Measurements from ENCODE around the gene GATB.
A peak's percentile ranks its signal among the peaks of the same experiment; 100 is the strongest.

The GATB gene

DNA sequence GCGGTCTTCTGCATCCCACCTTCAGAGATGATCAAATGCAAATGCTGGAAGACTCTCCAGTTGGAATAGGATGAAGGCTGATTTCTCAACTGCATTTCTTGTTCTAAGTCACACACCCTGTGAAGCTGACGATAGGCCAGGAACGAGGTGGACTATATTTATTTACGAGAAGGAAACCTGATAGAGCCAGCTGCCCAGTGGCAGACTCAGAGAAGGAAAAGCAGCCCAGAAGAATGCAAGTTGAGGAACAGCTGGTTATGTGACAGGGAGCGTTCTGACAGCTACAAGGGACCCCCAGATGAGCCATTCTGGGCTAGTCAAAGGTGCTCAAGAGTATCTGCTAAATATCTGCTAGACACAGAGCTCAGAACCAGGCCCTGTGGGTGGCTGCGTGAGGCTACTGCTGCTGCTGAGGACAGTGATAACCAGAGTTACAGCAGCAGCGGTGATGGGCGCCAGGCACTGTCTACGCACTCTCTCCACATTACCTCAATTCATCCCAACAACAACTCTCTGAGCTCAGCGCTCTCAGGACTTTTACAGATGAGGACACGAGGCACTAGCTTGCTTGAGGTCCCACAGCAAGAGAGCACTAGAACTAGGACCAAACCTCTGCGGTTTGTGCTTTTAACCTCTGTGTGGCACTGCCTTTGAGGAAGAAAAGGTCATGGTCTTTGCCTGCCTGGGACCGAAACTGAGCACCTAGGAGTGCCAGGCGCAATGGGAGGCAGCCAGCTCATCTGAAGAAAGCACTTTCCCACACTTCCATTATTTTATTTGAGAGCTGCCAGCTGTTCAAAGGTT, 69.0 kb downstream of the GATB start:
- no peaks in the 10 kb centered on the region for H3K27me3 ChIP-seq (ENCODE audit: low read depth)
- DNase-seq (ENCODE audit: low spot score in 2 of 2): no peak
- H3K36me3 ChIP-seq (replicated peaks): no peaks in the 10 kb centered on the region
- H3K4me1 ChIP-seq: peaks cover 22% of the 10 kb centered on the region
- no peaks in the 10 kb centered on the region for H3K9me3 ChIP-seq
- in situ Hi-C loops (cut with MboI; ENCODE audit: low sequenced_read_pairs): no loop called here
- no peak overlapping the region for H3K4me3 ChIP-seq

DNA sequence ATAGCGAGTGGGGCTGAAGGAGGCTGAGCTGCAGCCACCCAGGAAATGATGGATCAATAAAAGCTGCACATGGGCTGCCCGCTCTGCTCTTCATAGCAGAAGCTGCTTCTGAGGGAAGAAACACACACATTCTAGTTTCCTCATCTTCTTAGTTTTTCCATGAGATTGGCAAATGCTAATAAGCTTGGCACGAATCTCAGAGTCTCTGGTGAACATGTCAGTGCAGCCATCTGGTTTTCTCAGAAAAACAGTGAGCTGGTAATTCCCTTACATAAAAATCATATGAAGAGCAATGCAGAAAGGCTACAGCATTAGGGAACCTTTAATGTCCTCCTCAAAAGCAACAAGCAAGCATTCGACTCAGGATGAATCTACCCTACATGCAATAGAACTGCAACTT, 69.9 kb downstream of the GATB start:
- DNase-seq (ENCODE audit: low spot score in 2 of 2): no peak
- Histone ChIP-seq H3K4me3 (no peak overlapping the region), H3K4me1 (peaks cover 22% of the 10 kb centered on the region), H3K36me3 (replicated peaks) (no peaks in the 10 kb centered on the region), H3K27me3 (ENCODE audit: low read depth) (no peaks in the 10 kb centered on the region), H3K9me3 (no peaks in the 10 kb centered on the region)
- in situ Hi-C loops (cut with MboI; ENCODE audit: low sequenced_read_pairs): no loop called here

DNA sequence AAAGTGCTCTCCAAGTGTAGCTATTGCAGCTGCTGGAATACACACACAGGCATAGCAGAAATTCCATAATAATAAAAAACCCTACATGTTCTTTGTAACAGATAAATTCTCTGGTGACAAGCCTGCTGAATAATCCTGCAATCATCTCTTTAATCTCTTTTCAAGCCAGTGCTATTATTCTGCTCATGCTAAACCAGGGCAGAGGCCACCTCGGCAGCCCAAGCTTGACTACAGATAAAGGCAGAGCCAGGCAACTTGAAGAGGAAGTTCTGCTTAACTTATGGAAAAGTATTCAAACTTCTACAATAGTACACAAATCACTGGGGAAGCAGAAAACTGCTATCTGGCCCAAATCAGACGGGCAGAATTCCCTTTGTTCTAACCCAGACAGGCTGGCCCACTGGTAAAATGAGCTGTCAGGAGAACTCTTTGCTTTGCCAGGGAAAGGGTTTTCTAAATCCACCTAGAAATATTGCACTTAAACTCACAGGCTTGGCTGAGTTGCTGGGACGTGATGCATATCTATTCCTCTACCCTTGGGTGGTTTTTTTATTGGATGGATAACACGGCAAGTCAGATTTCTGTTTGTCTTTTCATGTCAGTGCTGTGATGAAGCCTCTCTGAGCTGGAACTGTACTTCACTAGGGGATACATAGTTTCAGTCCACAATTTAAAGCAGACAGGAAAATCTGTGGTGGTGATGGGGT, 70.5 kb downstream of the GATB start:
- DNase-seq (ENCODE audit: low spot score in 2 of 2): peak; percentile 82 to 96
- in situ Hi-C loops (cut with MboI; ENCODE audit: low sequenced_read_pairs): no loop called here

DNA sequence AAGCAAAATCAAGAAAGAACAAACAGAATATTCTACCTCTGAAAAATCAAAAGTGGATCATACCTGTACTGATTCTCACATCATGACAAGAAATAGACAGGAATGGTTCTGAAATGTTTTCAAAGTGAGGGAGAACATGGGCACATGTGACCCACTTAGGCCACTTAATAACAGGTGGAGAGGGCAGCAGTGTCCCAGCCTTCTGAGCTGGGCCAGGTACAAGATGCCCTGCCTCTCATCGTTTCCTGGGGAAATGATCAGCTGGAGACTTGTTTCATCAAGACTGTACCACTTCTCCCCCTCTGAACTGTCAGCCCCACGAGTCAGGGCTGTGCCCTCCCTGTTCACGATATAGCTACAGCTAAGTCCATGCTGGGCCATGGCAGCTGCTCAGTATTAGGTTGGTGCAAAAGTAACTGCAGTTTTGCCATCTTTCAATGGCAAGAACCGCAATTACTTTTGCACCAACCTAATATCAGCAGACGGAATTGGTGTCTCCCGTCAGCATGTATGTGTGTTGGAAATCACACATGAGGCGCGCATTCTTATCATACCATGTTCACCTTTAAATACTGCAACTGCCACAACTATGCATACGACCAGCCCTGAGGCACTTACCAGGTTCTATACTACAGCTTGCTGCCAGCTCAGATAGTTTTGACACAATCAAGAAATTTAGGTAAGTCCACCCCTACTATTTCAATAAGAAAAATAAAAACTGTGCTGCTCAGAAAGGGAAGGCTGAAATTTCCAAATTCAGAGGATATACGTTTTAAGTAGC, 71.4 kb downstream of the GATB start:
- Histone ChIP-seq H3K4me1 (peaks cover 22% of the 10 kb centered on the region), H3K36me3 (replicated peaks) (no peaks in the 10 kb centered on the region), H3K4me3 (no peak overlapping the region), H3K9me3 (no peaks in the 10 kb centered on the region), H3K27me3 (ENCODE audit: low read depth) (no peaks in the 10 kb centered on the region)
- in situ Hi-C loops (cut with MboI; ENCODE audit: low sequenced_read_pairs): no loop called here
- DNase-seq (ENCODE audit: low spot score in 2 of 2): peak; percentile 14 to 48

More for the DNA sequence above, 70.5 kb downstream of the GATB start:
- no peaks in the 10 kb centered on the region for H3K9me3 ChIP-seq
- H3K4me3 ChIP-seq: no peak overlapping the region
- H3K4me1 ChIP-seq: peaks cover 22% of the 10 kb centered on the region
- no peaks in the 10 kb centered on the region for H3K27me3 ChIP-seq (ENCODE audit: low read depth)
- no peaks in the 10 kb centered on the region for H3K36me3 ChIP-seq (replicated peaks)

DNA sequence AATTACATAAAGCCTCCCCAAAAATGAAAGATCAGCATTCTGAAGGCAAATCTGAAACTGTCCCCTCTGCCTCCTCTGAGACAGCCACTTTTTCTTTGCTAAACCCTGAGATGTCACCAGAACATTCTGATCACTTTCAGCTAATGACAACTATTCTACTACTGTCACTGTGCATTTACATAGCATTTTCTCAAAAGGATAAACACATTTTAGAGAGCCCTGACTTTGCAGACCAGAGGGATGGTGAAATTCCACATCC, 72.1 kb downstream of the GATB start:
- no peak overlapping the region for H3K4me3 ChIP-seq
- in situ Hi-C loops (cut with MboI; ENCODE audit: low sequenced_read_pairs): no loop called here
- H3K27me3 ChIP-seq (ENCODE audit: low read depth): no peaks in the 10 kb centered on the region
- no peaks in the 10 kb centered on the region for H3K36me3 ChIP-seq (replicated peaks)
- peaks cover 22% of the 10 kb centered on the region for H3K4me1 ChIP-seq
- no peak for DNase-seq (ENCODE audit: low spot score in 2 of 2)
- H3K9me3 ChIP-seq: no peaks in the 10 kb centered on the region

DNA sequence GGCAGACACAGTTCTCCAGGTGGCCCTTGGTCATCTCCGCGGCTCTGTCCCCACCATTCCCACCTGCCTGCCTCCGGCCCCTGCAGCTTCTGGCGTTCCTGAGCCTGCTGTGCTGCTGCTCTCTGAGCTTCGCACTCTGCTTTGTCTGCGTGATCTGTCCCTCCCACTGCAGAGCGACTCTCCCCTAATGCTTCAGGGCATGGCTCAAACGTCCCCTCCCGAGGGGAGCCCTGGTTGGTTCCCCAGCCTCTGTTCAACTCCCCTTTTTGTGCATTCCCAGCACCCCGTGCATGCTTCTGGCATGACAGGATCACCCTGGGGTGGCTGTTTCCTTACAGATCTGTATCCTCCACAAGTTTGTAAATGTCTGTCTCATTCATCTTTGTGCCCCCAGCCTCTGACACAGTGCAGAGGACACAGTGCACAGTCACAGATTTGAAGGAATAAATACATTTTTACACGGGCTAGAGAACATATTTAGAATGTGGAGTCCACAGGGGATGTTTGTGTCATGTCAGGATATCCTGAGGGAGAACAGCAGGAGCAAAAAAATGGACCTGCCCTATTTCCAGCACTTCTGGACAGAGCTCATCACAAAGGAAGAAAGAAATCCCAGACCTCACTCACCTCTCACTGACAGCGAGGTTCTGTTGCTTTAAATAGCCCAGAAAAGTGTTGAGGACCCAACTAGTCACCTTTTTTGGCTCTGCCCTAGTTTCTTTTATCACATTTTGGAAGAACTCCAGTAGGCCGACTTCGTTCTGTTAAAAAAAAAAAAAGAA, 72.6 kb downstream of the GATB start:
- H3K9me3 ChIP-seq: no peaks in the 10 kb centered on the region
- in situ Hi-C loops (cut with MboI; ENCODE audit: low sequenced_read_pairs): no loop called here
- no peaks in the 10 kb centered on the region for H3K36me3 ChIP-seq (replicated peaks)
- peaks cover 22% of the 10 kb centered on the region for H3K4me1 ChIP-seq
- H3K4me3 ChIP-seq: no peak overlapping the region
- no peaks in the 10 kb centered on the region for H3K27me3 ChIP-seq (ENCODE audit: low read depth)
- no peak for DNase-seq (ENCODE audit: low spot score in 2 of 2)

DNA sequence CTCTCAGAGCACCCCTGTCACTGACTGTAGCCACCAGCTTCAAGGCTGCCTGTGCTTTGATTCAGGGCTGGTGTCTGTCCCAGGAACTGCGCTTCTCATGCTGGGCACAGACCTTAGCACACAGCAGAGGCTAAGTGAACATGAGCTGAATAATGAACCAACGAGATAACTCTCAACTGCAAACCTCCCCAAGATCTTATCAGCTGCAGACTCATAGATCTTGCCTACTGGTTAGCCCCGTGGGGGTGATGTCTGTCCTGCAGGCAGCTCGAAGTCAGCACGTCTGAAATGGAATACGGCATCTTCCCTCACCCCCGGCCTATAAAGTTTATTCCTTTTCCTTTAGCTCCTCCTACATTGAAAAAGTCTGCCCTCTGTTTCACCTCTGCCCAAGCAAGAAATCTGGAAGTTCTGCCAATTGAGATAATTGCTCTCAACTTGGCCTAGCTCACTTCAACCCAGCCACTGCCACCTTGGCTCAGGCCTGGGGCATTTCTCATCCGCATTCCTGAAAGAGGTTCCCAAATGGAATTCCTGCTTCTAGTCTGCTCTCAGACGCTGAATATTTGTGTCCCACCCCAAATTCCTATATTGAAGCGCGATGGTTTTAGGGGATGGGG, 73.7 kb downstream of the GATB start:
- no peaks in the 10 kb centered on the region for H3K27me3 ChIP-seq (ENCODE audit: low read depth)
- in situ Hi-C loops (cut with MboI; ENCODE audit: low sequenced_read_pairs): no loop called here
- peaks cover 22% of the 10 kb centered on the region for H3K4me1 ChIP-seq
- H3K4me3 ChIP-seq: no peak overlapping the region
- no peaks in the 10 kb centered on the region for H3K36me3 ChIP-seq (replicated peaks)
- no peak for DNase-seq (ENCODE audit: low spot score in 2 of 2)
- H3K9me3 ChIP-seq: no peaks in the 10 kb centered on the region

DNA sequence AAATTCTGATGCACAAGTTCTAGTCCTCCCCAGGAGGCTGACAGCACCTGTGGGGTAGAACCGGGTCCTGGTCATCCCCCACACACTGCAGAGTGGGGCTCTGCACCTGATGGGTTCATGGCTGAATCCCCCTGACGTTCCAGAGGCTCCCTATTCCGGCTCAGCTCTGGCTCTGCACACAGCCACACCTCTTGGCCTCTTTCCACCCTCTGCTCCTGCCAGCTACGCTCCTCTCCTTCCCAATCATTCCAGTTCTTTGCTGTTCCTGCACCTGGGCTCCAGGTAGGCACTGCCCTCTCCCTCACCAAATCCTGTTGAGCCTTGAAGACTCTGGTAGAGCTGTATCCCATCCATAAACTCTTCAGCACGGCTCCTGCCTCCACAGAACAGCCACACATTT, 75.5 kb downstream of the GATB start:
- Histone ChIP-seq H3K9me3 (no peaks in the 10 kb centered on the region), H3K4me1 (peaks cover 10% of the 10 kb centered on the region), H3K36me3 (replicated peaks) (no peaks in the 10 kb centered on the region), H3K27me3 (ENCODE audit: low read depth) (no peaks in the 10 kb centered on the region), H3K4me3 (no peak overlapping the region)
- in situ Hi-C loops (cut with MboI; ENCODE audit: low sequenced_read_pairs): no loop called here
- DNase-seq (ENCODE audit: low spot score in 2 of 2): no peak

DNA sequence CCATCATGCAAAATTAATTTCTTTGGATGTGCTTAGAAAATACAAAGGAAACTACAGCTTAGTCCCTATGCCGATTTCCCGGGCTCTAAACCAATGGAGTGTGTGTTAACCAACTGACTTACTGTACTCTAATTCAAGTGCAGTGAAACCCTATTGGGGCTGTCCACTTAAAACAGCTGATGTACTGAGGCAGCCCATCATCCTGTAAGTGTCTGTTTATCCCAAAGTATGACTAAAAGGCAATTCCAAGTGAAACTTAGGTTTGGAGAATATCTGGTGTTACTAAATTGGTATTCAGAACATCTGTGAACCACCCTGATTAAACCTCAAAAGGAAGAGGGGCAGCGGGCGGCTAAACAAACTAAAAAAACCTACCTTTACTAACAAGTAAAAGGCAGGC, 79.7 kb downstream of the GATB start:
- no peaks in the 10 kb centered on the region for H3K9me3 ChIP-seq
- DNase-seq (ENCODE audit: low spot score in 2 of 2): no peak
- H3K4me3 ChIP-seq: no peak overlapping the region
- in situ Hi-C loops (cut with MboI; ENCODE audit: low sequenced_read_pairs): no loop called here
- H3K4me1 ChIP-seq: peaks cover 4% of the 10 kb centered on the region; the same call in 1 of the 2 replicates
- no peaks in the 10 kb centered on the region for H3K27me3 ChIP-seq (ENCODE audit: low read depth)
- no peaks in the 10 kb centered on the region for H3K36me3 ChIP-seq (replicated peaks)

DNA sequence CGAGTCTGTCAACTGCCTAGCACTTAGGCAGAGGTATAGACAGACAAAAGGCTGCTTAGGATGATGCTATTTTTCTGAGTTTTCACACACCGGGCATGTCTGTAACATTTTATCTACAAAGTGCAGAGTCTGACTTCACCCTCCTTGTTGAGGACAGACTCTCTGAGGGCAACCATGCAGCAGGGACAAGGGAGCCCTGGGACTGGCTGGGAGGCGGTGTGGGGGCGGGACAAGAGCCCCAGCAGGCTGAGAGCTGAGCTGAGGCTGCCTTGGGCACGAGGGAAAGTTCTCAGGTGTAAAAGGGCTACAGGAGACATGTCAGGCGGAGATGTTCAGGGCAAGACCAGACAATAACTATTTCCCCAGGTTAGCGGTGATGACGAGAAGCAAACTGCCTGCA, 81.6 kb downstream of the GATB start:
- in situ Hi-C loops (cut with MboI; ENCODE audit: low sequenced_read_pairs): no loop called here
- Histone ChIP-seq H3K36me3 (replicated peaks) (no peaks in the 10 kb centered on the region), H3K4me1 (peaks cover 4% of the 10 kb centered on the region; the same call in 1 of the 2 replicates), H3K9me3 (no peaks in the 10 kb centered on the region), H3K4me3 (no peak overlapping the region), H3K27me3 (ENCODE audit: low read depth) (no peaks in the 10 kb centered on the region)
- no peak for DNase-seq (ENCODE audit: low spot score in 2 of 2)

DNA sequence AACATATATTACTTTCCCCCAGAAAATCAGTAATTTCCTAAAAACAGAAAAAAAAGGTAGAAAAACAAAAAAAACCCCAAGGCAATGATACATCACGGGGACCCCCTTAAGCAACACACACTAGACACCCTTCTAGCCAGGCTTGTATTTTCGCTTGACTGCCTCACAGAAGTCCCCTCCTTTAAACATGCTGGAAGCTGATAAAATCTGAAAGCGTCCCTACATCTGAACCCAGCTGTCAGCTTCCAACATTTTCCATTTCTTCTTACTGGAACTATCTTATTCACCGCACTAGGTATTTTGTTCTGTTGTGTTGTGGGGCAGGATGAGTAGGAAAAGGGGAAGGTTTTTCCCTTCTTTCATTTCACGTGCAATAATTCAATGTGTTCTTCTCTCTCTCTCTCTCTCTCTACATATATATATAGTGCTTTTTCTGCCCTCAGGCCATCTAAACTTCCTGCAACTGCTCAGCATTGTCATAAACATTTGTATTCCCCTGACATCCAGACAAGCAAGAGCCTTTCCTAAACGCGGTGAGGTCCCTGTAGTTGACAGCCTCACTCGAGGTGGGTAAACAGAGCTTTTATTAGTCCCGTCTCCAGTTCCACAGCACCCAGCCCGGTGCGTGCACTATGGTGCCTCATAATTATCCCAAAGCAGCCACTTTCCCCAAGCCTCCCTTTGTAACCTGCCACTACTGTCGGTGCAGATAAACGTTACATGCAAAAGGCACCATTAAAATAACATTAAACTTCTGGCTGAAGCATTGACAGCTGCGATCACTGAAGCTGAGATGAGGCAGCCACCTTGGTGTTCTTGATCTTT, 82.5 kb downstream of the GATB start:
- Histone ChIP-seq H3K4me3 (no peak overlapping the region), H3K9me3 (no peaks in the 10 kb centered on the region), H3K27me3 (ENCODE audit: low read depth) (no peaks in the 10 kb centered on the region), H3K4me1 (peaks cover 4% of the 10 kb centered on the region; the same call in 1 of the 2 replicates), H3K36me3 (replicated peaks) (no peaks in the 10 kb centered on the region)
- in situ Hi-C loops (cut with MboI; ENCODE audit: low sequenced_read_pairs): no loop called here
- DNase-seq (ENCODE audit: low spot score in 2 of 2): peak; percentile 22 to 43

DNA sequence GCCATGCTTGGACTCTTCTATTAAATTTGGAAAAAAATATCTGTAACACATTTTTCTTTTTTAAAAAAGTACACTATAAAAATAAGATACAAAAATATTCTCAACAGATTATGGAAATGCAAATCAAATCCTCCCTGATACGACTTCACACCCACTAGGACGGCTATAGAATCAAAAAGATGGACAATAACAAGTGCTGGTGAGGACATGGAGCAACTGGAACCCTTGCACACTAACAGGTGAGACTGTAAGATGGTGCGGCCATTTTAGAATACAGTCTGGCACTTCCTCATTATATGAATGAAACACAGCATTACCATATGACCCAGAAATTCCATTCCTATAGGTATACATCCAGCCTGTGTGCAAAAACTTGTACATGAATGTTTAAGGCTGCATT, 83.6 kb downstream of the GATB start:
- in situ Hi-C loops (cut with MboI; ENCODE audit: low sequenced_read_pairs): no loop called here
- H3K4me1 ChIP-seq: peaks cover 4% of the 10 kb centered on the region; the same call in 1 of the 2 replicates
- H3K36me3 ChIP-seq (replicated peaks): no peaks in the 10 kb centered on the region
- H3K9me3 ChIP-seq: no peaks in the 10 kb centered on the region
- no peak for DNase-seq (ENCODE audit: low spot score in 2 of 2)
- H3K4me3 ChIP-seq: no peak overlapping the region
- no peaks in the 10 kb centered on the region for H3K27me3 ChIP-seq (ENCODE audit: low read depth)
